ENCODE results near the gene GOLPH3L. TPM values are rescaled to one million over a fixed set of nuclear protein-coding genes. Genes with fewer than 3 reads are reported as not detected.
"Not testable (repeated sequence)": the region's sequence is repeated elsewhere in the genome, so short reads cannot be mapped to it uniquely, and the experiment has no call there.

Gene GOLPH3L
- total and polyA plus RNA-seq, 2 experiments from 2014 or later: 23.5 to 29.6 TPM

DNA sequence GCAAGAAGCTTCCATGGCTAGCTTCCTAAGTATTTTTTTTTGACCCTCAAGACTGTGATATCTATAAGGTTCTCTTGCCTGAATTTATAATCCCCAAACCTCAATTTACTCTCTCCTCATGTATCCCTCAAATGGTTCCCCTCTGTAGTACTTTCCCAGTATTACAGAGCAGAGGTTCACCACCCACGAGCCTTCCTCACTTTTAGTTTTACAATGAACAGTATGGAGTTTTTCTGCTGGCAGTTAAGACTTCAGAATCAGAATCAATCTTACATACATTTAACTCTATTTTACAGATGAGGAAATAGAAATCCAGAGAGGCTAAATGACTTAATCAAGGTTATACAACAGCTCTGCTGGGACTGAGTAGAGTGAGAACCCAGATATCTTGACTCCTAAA lies 72.4 kb downstream of the GOLPH3L start:
- Histone ChIP-seq H3K36me3 (ENCODE audit: insufficient read depth) (peaks cover 55% of the 10 kb centered on the region), H3F3A (replicated peaks; ENCODE audit: low read depth) (peaks cover 32% of the 10 kb centered on the region), H3K27ac (ENCODE audit: low read depth) (0 out of 2 replicates have a peak overlapping the region, but pooled peaks have one; percentile 50), H3K79me2 (replicated peaks; ENCODE audit: insufficient read depth) (peaks cover 53% of the 10 kb centered on the region), H4K20me1 (replicated peaks; ENCODE audit: insufficient read depth) (peaks cover 17% of the 10 kb centered on the region), H3K4me1 (ENCODE audit: insufficient read depth) (peaks cover 25% of the 10 kb centered on the region)
- H3K9me3 Mint-ChIP-seq; H3K4me2 ChIP-seq; H3K27me3 ChIP-seq (ENCODE audit: insufficient read depth); H3K4me3 ChIP-seq; H3K27me3 Mint-ChIP-seq (ENCODE audit: insufficient read depth, low read depth, poor library complexity); ATAC-seq; H2AFZ ChIP-seq; DNase-seq (ENCODE audit: low spot score); H3K4me3 Mint-ChIP-seq; H3K9me2 ChIP-seq (ENCODE audit: insufficient read depth): not testable (repeated sequence)
- peak overlapping the region; percentile 21 for H3K27ac Mint-ChIP-seq
- H3K36me3 Mint-ChIP-seq (ENCODE audit: low read depth): peaks cover 81% of the 10 kb centered on the region
- H3K4me1 Mint-ChIP-seq: peaks cover 38% of the 10 kb centered on the region

DNA sequence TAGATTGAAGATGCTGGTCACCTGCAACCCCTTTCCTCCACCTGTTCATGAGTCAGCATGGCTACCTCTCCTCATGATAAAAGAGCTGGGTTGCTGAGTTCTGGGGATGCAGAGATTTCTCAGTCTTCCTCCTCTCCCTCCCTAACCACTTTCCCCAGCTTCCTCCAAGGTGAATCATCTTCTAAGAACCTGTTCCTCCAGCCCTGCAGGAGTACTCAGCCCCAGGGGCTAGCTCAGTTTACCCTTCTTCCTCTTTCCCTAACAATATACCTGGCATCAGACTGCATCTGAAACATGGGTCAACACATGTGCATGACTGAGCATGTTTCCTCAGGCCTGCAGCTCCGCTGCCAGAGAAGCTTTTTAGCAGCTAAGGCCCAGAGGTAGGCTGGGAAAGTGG lies 72.8 kb downstream of the GOLPH3L start:
- peaks cover 38% of the 10 kb centered on the region for H3K4me1 Mint-ChIP-seq
- H3K36me3 ChIP-seq (ENCODE audit: insufficient read depth): peaks cover 59% of the 10 kb centered on the region
- peaks cover 56% of the 10 kb centered on the region for H3K79me2 ChIP-seq (replicated peaks; ENCODE audit: insufficient read depth)
- H3F3A ChIP-seq (replicated peaks; ENCODE audit: low read depth): peaks cover 32% of the 10 kb centered on the region
- H3K27me3 ChIP-seq (ENCODE audit: insufficient read depth); ATAC-seq; H3K27me3 Mint-ChIP-seq (ENCODE audit: insufficient read depth, low read depth, poor library complexity); H3K9me2 ChIP-seq (ENCODE audit: insufficient read depth); H3K4me2 ChIP-seq; H3K4me3 ChIP-seq; H3K4me3 Mint-ChIP-seq; H3K9me3 Mint-ChIP-seq; H2AFZ ChIP-seq; DNase-seq (ENCODE audit: low spot score): not testable (repeated sequence)
- H3K4me1 ChIP-seq (ENCODE audit: insufficient read depth): peaks cover 25% of the 10 kb centered on the region
- H4K20me1 ChIP-seq (replicated peaks; ENCODE audit: insufficient read depth): peaks cover 17% of the 10 kb centered on the region
- peak overlapping the region; percentile 21 for H3K27ac Mint-ChIP-seq
- H3K36me3 Mint-ChIP-seq (ENCODE audit: low read depth): peaks cover 85% of the 10 kb centered on the region
- peak overlapping the region; percentile 35 for H3K27ac ChIP-seq (ENCODE audit: low read depth)

DNA sequence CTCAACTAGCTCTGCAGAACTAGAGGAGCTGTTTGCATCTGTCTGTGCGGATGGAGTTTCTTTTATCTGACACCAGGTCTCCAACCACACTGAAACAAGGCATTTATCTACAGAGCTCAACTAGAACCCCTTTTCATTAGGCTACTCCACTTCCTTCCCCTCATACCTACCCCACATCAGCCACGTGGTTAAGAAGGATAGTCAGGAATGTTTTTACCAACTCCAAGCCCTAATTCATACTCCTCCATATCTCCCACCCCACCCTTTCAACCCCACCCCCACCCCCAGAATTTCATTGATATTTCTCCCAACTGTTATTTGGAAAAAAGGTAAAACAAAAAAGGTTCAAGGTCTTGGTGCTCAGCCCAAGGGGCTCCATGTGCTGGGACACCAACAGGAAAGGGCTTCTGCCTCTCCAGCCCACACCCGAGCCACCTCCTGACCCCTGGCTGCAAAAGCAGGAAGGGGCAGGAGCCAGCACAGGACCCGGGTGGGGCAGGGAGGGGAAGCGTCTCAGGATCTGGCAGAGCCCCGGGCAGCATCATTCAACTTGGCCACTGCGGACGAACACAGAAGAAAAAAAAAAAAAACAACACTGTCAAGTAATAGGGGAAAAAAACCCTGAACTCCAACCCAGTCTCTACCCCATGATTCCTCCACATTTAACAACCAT lies 74.5 kb downstream of the GOLPH3L start:
- H3K27ac ChIP-seq (ENCODE audit: low read depth): peak overlapping the region; percentile 93
- Mint-ChIP-seq H3K27ac (peak overlapping the region; percentile 87), H3K9me3 (no peaks in the 10 kb centered on the region), H3K4me3 (peak overlapping the region; percentile 26; the same call in 1 of the 3 replicates), H3K27me3 (ENCODE audit: insufficient read depth, low read depth, poor library complexity) (peaks cover 2% of the 10 kb centered on the region), H3K4me1 (peaks cover 36% of the 10 kb centered on the region), H3K36me3 (ENCODE audit: low read depth) (peaks cover 89% of the 10 kb centered on the region)
- H3K79me2 ChIP-seq (replicated peaks; ENCODE audit: insufficient read depth): peaks cover 45% of the 10 kb centered on the region
- no peak overlapping the region for H2AFZ ChIP-seq
- H3K27me3 ChIP-seq (ENCODE audit: insufficient read depth): no peaks in the 10 kb centered on the region
- H3K36me3 ChIP-seq (ENCODE audit: insufficient read depth): peaks cover 67% of the 10 kb centered on the region
- H3K9me2 ChIP-seq (ENCODE audit: insufficient read depth): no peaks in the 10 kb centered on the region
- ATAC-seq (peak; percentile 92), DNase-seq (ENCODE audit: low spot score) (peak; percentile 65)
- peaks cover 17% of the 10 kb centered on the region for H4K20me1 ChIP-seq (replicated peaks; ENCODE audit: insufficient read depth)
- H3F3A ChIP-seq (replicated peaks; ENCODE audit: low read depth): peaks cover 29% of the 10 kb centered on the region
- peak overlapping the region; percentile 9; the same call in 1 of the 2 replicates for H3K4me2 ChIP-seq
- no peak overlapping the region for H3K4me3 ChIP-seq
- peaks cover 15% of the 10 kb centered on the region for H3K4me1 ChIP-seq (ENCODE audit: insufficient read depth)
- TF ChIP-seq, protein P1, sequence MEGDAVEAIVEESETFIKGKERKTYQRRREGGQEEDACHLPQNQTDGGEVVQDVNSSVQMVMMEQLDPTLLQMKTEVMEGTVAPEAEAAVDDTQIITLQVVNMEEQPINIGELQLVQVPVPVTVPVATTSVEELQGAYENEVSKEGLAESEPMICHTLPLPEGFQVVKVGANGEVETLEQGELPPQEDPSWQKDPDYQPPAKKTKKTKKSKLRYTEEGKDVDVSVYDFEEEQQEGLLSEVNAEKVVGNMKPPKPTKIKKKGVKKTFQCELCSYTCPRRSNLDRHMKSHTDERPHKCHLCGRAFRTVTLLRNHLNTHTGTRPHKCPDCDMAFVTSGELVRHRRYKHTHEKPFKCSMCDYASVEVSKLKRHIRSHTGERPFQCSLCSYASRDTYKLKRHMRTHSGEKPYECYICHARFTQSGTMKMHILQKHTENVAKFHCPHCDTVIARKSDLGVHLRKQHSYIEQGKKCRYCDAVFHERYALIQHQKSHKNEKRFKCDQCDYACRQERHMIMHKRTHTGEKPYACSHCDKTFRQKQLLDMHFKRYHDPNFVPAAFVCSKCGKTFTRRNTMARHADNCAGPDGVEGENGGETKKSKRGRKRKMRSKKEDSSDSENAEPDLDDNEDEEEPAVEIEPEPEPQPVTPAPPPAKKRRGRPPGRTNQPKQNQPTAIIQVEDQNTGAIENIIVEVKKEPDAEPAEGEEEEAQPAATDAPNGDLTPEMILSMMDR (conservative IDR thresholded peaks at IDR 0.05; ENCODE audit: low read depth in 2 of 2): peak; percentile 26 to 64; a peak in 3 of 4 replicates
- TF ChIP-seq JUNB (IDR thresholded peaks at IDR 0.05; ENCODE audit: unreplicated experiment) (no peak), ETS1 (IDR thresholded peaks at IDR 0.05) (no peak)
- TF ChIP-seq, protein P2, sequence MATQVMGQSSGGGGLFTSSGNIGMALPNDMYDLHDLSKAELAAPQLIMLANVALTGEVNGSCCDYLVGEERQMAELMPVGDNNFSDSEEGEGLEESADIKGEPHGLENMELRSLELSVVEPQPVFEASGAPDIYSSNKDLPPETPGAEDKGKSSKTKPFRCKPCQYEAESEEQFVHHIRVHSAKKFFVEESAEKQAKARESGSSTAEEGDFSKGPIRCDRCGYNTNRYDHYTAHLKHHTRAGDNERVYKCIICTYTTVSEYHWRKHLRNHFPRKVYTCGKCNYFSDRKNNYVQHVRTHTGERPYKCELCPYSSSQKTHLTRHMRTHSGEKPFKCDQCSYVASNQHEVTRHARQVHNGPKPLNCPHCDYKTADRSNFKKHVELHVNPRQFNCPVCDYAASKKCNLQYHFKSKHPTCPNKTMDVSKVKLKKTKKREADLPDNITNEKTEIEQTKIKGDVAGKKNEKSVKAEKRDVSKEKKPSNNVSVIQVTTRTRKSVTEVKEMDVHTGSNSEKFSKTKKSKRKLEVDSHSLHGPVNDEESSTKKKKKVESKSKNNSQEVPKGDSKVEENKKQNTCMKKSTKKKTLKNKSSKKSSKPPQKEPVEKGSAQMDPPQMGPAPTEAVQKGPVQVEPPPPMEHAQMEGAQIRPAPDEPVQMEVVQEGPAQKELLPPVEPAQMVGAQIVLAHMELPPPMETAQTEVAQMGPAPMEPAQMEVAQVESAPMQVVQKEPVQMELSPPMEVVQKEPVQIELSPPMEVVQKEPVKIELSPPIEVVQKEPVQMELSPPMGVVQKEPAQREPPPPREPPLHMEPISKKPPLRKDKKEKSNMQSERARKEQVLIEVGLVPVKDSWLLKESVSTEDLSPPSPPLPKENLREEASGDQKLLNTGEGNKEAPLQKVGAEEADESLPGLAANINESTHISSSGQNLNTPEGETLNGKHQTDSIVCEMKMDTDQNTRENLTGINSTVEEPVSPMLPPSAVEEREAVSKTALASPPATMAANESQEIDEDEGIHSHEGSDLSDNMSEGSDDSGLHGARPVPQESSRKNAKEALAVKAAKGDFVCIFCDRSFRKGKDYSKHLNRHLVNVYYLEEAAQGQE (IDR thresholded peaks at IDR 0.05; ENCODE audit: unreplicated experiment): no peak

All from GM23338 (cell line).